Activated CD8-positive, alpha-beta memory T cell treated with anti-CD3 and anti-CD28 coated beads, Interleukin-2, amount 10 ng/mL, durations not matched to agents 7 days and 5 days (primary cell): ENCODE measurements around the gene PPFIA4. TPM values are rescaled to one million over a fixed set of nuclear protein-coding genes. Genes with fewer than 3 reads are reported as not detected.

ENCODE experiments used
- ATAC-seq: fragments of 150-1000 bp; cut with Tn5 transposase; one replicate; pipeline ENCODE4 v1.10.0; 2021; ENCODE audit warnings: moderate library complexity
- CTCF ChIA-PET: fragments of 350-600 bp; sonication (Branson Sonifier 250); formaldehyde crosslinking; loops from one replicate; lab custom pipeline; 2021; ENCODE audit warnings: antibody characterized with exemption; lab: Charles Lee
- DNase-seq: peaks from one replicate; pipeline ENCODE4 v3.0.0-alpha.2; 2020
- H3K27ac Mint-ChIP-seq: one replicate; pipeline ENCODE4 v1.8.0; 2021; ENCODE audit warnings: mild to moderate bottlenecking, mixed read lengths
- H3K27me3 Mint-ChIP-seq: one replicate; pipeline ENCODE4 v1.8.0; 2021; ENCODE audit warnings: mixed read lengths
- H3K36me3 Mint-ChIP-seq: one replicate; pipeline ENCODE4 v1.8.0; 2021; ENCODE audit warnings: mild to moderate bottlenecking, mixed read lengths
- H3K4me1 Mint-ChIP-seq: one replicate; pipeline ENCODE4 v1.8.0; 2021; ENCODE audit warnings: mixed read lengths
- H3K4me3 Mint-ChIP-seq: one replicate; pipeline ENCODE4 v1.8.0; 2021; ENCODE audit warnings: mild to moderate bottlenecking, moderate library complexity, mixed read lengths
- H3K9me3 Mint-ChIP-seq: one replicate; pipeline ENCODE4 v1.8.0; 2022; ENCODE audit warnings: low read depth, mixed read lengths
- total RNA-seq, 2 experiments: library from RNA; stranded (reverse); gene quantifications; one replicate each; pipeline ENCODE4 v1.2.3, GENCODE V29; 2021

Gene PPFIA4
- total RNA-seq, 2 experiments from 2014 or later = 4.6 to 17.9 TPM

GRCh38 chr1:203058676-203058935 lies 32.3 kb downstream of the PPFIA4 start:
- peaks cover 4% of the 10 kb centered on the region for H3K27me3 Mint-ChIP-seq
- no peaks in the 10 kb centered on the region for H3K9me3 Mint-ChIP-seq
- H3K4me1 Mint-ChIP-seq = no peaks in the 10 kb centered on the region
- no peak for DNase-seq
- no peaks in the 10 kb centered on the region for H3K36me3 Mint-ChIP-seq
- H3K27ac Mint-ChIP-seq = no peak overlapping the region
- H3K4me3 Mint-ChIP-seq = no peak overlapping the region
- CTCF ChIA-PET = interaction anchor here (2.5 kb wide), 1 partner anchor 19 kb away, joined by 9 read pairs; no protein-coding TSS in a partner anchor
- no peak for ATAC-seq

- Mint-ChIP-seq H3K4me1 (no peaks in the 10 kb centered on the region), H3K36me3 (no peaks in the 10 kb centered on the region), H3K4me3 (no peak overlapping the region), H3K27ac (no peak overlapping the region), H3K27me3 (peaks cover 4% of the 10 kb centered on the region), H3K9me3 (no peaks in the 10 kb centered on the region)
- DNase-seq (no peak), ATAC-seq (no peak)
- CTCF ChIA-PET = interaction anchor here (2.5 kb wide), 1 partner anchor 20 kb away, joined by 9 read pairs; no protein-coding TSS in a partner anchor
Observed at GRCh38 chr1:203059485-203059884, 33.2 kb downstream of the PPFIA4 start.

- Mint-ChIP-seq H3K36me3 (no peaks in the 10 kb centered on the region), H3K9me3 (no peaks in the 10 kb centered on the region), H3K27ac (no peak overlapping the region), H3K4me3 (no peak overlapping the region), H3K4me1 (no peaks in the 10 kb centered on the region), H3K27me3 (peaks cover 4% of the 10 kb centered on the region)
- no peak for ATAC-seq
- no peak for DNase-seq
- CTCF ChIA-PET = interaction anchor here (1.3 kb wide), 1 partner anchor 20 kb away, joined by 5 read pairs; no protein-coding TSS in a partner anchor
Observed at GRCh38 chr1:203060115-203060514, 33.8 kb downstream of the PPFIA4 start.

- no peak overlapping the region for H3K27ac Mint-ChIP-seq
- CTCF ChIA-PET = interaction anchor here (4.3 kb wide), 1 partner anchor 23 kb away, joined by 17 read pairs; no protein-coding TSS in a partner anchor
Observed at GRCh38 chr1:203063287-203063686, 37.0 kb downstream of the PPFIA4 start.

GRCh38 chr1:203065191-203065590 lies 38.9 kb downstream of the PPFIA4 start:
- CTCF ChIA-PET = interaction anchor here (4.3 kb wide), 1 partner anchor 25 kb away, joined by 17 read pairs; no protein-coding TSS in a partner anchor
- H3K4me1 Mint-ChIP-seq = no peaks in the 10 kb centered on the region

More at GRCh38 chr1:203063287-203063686, 37.0 kb downstream of the PPFIA4 start:
- Mint-ChIP-seq H3K4me3 (no peak overlapping the region), H3K27me3 (peaks cover under 1% of the 10 kb centered on the region), H3K9me3 (no peaks in the 10 kb centered on the region), H3K4me1 (no peaks in the 10 kb centered on the region), H3K36me3 (no peaks in the 10 kb centered on the region)
- DNase-seq (no peak), ATAC-seq (no peak)

GRCh38 chr1:203065986-203066385 lies 39.7 kb downstream of the PPFIA4 start:
- ATAC-seq (no peak), DNase-seq (no peak)
- Mint-ChIP-seq H3K27ac (no peak overlapping the region), H3K9me3 (no peaks in the 10 kb centered on the region), H3K4me3 (no peak overlapping the region), H3K36me3 (no peaks in the 10 kb centered on the region), H3K4me1 (no peaks in the 10 kb centered on the region), H3K27me3 (no peaks in the 10 kb centered on the region)
- CTCF ChIA-PET = interaction anchor here (0.9 to 4.3 kb wide), 3 partner anchors 20 to 52 kb away, joined by 3 to 17 read pairs (median 3); no protein-coding TSS in a partner anchor

More at GRCh38 chr1:203065191-203065590, 38.9 kb downstream of the PPFIA4 start:
- Mint-ChIP-seq H3K4me3 (no peak overlapping the region), H3K27me3 (no peaks in the 10 kb centered on the region), H3K27ac (no peak overlapping the region), H3K9me3 (no peaks in the 10 kb centered on the region), H3K36me3 (no peaks in the 10 kb centered on the region)
- DNase-seq (no peak), ATAC-seq (no peak)

GRCh38 chr1:203066965-203067364 lies 40.7 kb downstream of the PPFIA4 start:
- no peak overlapping the region for H3K27ac Mint-ChIP-seq
- H3K36me3 Mint-ChIP-seq = no peaks in the 10 kb centered on the region
- H3K9me3 Mint-ChIP-seq = no peaks in the 10 kb centered on the region
- no peaks in the 10 kb centered on the region for H3K27me3 Mint-ChIP-seq
- CTCF ChIA-PET = interaction anchor here (0.9 to 4.3 kb wide), 3 partner anchors 21 to 51 kb away, joined by 3 to 17 read pairs (median 3); no protein-coding TSS in a partner anchor
- no peak for ATAC-seq
- DNase-seq = no peak
- H3K4me3 Mint-ChIP-seq = no peak overlapping the region
- no peaks in the 10 kb centered on the region for H3K4me1 Mint-ChIP-seq

- H3K4me3 Mint-ChIP-seq = no peak overlapping the region
- DNase-seq = no peak
- no peak for ATAC-seq
- H3K36me3 Mint-ChIP-seq = no peaks in the 10 kb centered on the region
- peaks cover 14% of the 10 kb centered on the region for H3K27me3 Mint-ChIP-seq
- no peaks in the 10 kb centered on the region for H3K4me1 Mint-ChIP-seq
- H3K27ac Mint-ChIP-seq = no peak overlapping the region
- H3K9me3 Mint-ChIP-seq = no peaks in the 10 kb centered on the region
- CTCF ChIA-PET = interaction anchor here (0.5 to 1.4 kb wide), 2 partner anchors 30 to 316 kb away, joined by 3 to 4 read pairs; no protein-coding TSS in a partner anchor
Observed at GRCh38 chr1:203069030-203069747, 42.9 kb downstream of the PPFIA4 start.

GRCh38 chr1:203072002-203072602 lies 45.8 kb downstream of the PPFIA4 start:
- CTCF ChIA-PET = no interaction called here
- DNase-seq (no peak), ATAC-seq (no peak)
- Mint-ChIP-seq H3K4me1 (peaks cover 4% of the 10 kb centered on the region), H3K9me3 (no peaks in the 10 kb centered on the region), H3K36me3 (peaks cover 5% of the 10 kb centered on the region), H3K4me3 (no peak overlapping the region), H3K27me3 (peaks cover 36% of the 10 kb centered on the region), H3K27ac (no peak overlapping the region)

GRCh38 chr1:203072911-203073310 lies 46.6 kb downstream of the PPFIA4 start:
- CTCF ChIA-PET = interaction anchor here (0.7 to 2.2 kb wide), 4 partner anchors 11 to 1806 kb away, joined by 3 to 6 read pairs (median 4); no protein-coding TSS in a partner anchor
- Mint-ChIP-seq H3K4me1 (peaks cover 4% of the 10 kb centered on the region), H3K27me3 (peaks cover 43% of the 10 kb centered on the region), H3K9me3 (no peaks in the 10 kb centered on the region), H3K36me3 (peaks cover 5% of the 10 kb centered on the region), H3K27ac (no peak overlapping the region), H3K4me3 (no peak overlapping the region)
- no peak for DNase-seq
- no peak for ATAC-seq

GRCh38 chr1:203073469-203073868 lies 47.2 kb downstream of the PPFIA4 start:
- DNase-seq (no peak), ATAC-seq (no peak)
- no peak overlapping the region for H3K4me3 Mint-ChIP-seq
- no peak overlapping the region for H3K27ac Mint-ChIP-seq
- H3K27me3 Mint-ChIP-seq = peaks cover 47% of the 10 kb centered on the region
- no peaks in the 10 kb centered on the region for H3K9me3 Mint-ChIP-seq
- CTCF ChIA-PET = interaction anchor here (0.7 to 2.2 kb wide), 3 partner anchors 11 to 122 kb away, joined by 3 to 6 read pairs (median 4); no protein-coding TSS in a partner anchor
- H3K36me3 Mint-ChIP-seq = peaks cover 5% of the 10 kb centered on the region
- peaks cover 4% of the 10 kb centered on the region for H3K4me1 Mint-ChIP-seq

GRCh38 chr1:203074610-203075009 lies 48.3 kb downstream of the PPFIA4 start:
- no peak overlapping the region for H3K4me3 Mint-ChIP-seq

GRCh38 chr1:203075236-203076030 lies 49.1 kb downstream of the PPFIA4 start:
- Mint-ChIP-seq H3K27ac (no peak overlapping the region), H3K36me3 (peaks cover 5% of the 10 kb centered on the region), H3K4me3 (no peak overlapping the region), H3K27me3 (peaks cover 53% of the 10 kb centered on the region), H3K9me3 (no peaks in the 10 kb centered on the region), H3K4me1 (peaks cover 4% of the 10 kb centered on the region)
- DNase-seq (no peak), ATAC-seq (peak; percentile 77)
- CTCF ChIA-PET = no interaction called here

More at GRCh38 chr1:203074610-203075009, 48.3 kb downstream of the PPFIA4 start:
- no peak for ATAC-seq
- Mint-ChIP-seq H3K27me3 (peaks cover 53% of the 10 kb centered on the region), H3K9me3 (no peaks in the 10 kb centered on the region), H3K4me1 (peaks cover 4% of the 10 kb centered on the region), H3K36me3 (peaks cover 5% of the 10 kb centered on the region), H3K27ac (no peak overlapping the region)
- no peak for DNase-seq
- CTCF ChIA-PET = interaction anchor here (1.5 to 2.2 kb wide), 2 partner anchors 10 to 35 kb away, joined by 4 to 6 read pairs; no protein-coding TSS in a partner anchor
